ENCODE results near the gene NCOA7. TPM values are rescaled to one million over a fixed set of nuclear protein-coding genes. Genes with fewer than 3 reads are reported as not detected.

The NCOA7 gene
- total and polyA plus RNA-seq, 10 of the 15 experiments (the other 5 are each of a cell fraction or from before 2014, with no cell fraction given): 18.9 to 50.3 (median 34.2) TPM

- no peak for TF ChIP-seq MLLT1 (IDR thresholded peaks at IDR 0.05)
- no peak for TF ChIP-seq MXI1 (IDR thresholded peaks at IDR 0.05; ENCODE audit: low read depth, low read length)
- no peak for TF ChIP-seq NFYA (IDR thresholded peaks at IDR 0.05; ENCODE audit: borderline replicate concordance, low read depth, low read length)
- no peak for TF ChIP-seq CHD4 (IDR thresholded peaks at IDR 0.05)
- TF ChIP-seq SKIL (IDR thresholded peaks at IDR 0.05; ENCODE audit: low read depth, poor library complexity, severe bottlenecking): no peak
- TF ChIP-seq ZBTB40 (IDR thresholded peaks at IDR 0.05; ENCODE audit: borderline replicate concordance): no peak
- TF ChIP-seq ATF7 (IDR thresholded peaks at IDR 0.05; ENCODE audit: low read depth): no peak
These were observed 50.8 kb downstream of the NCOA7 start (continued) for GRCh38 chr6:125841356-125842090.

Data from GM12878 (cell line).